NT2/D1 (cell line): ENCODE results near the gene VCX.
A peak's percentile ranks its signal among the peaks of the same experiment; 100 is the strongest.
"Not testable (repeated sequence)": the region's sequence is repeated elsewhere in the genome, so short reads cannot be mapped to it uniquely, and the experiment has no call there.

ENCODE experiments used
- DNase-seq: peaks from one replicate; pipeline ENCODE4 v3.0.0-alpha.2; 2011; ENCODE audit warnings: low read depth, low spot score
- H3K27me3 ChIP-seq: 2 replicates; pipeline ENCODE4 v1.6.0; 2011; ENCODE audit warnings: mild to moderate bottlenecking; ENCODE audit not compliant: insufficient read length, insufficient read depth
- H3K36me3 ChIP-seq: 2 replicates; pipeline ENCODE4 v1.6.1; 2011; ENCODE audit warnings: mild to moderate bottlenecking, low read length, mixed read lengths; ENCODE audit not compliant: insufficient read depth, insufficient read length
- H3K4me1 ChIP-seq: 2 replicates; pipeline ENCODE4 v1.5.1; 2011; ENCODE audit not compliant: insufficient read depth, insufficient read length
- H3K4me3 ChIP-seq: 2 replicates; pipeline ENCODE4 v1.5.1; 2011; ENCODE audit warnings: low read depth; ENCODE audit not compliant: insufficient read length
- H3K9ac ChIP-seq: 2 replicates; pipeline ENCODE4 v1.6.0; 2011; ENCODE audit warnings: low read depth; ENCODE audit not compliant: insufficient read length
- H3K9me3 ChIP-seq: 2 replicates; pipeline ENCODE4 v1.5.1; 2011; ENCODE audit warnings: mild to moderate bottlenecking, low read length; ENCODE audit not compliant: insufficient read depth
- SUZ12 ChIP-seq: IDR thresholded peaks from 2 replicates; pipeline ENCODE4 v1.6.1; 2011; ENCODE audit not compliant: insufficient read length, insufficient read depth; ENCODE audit errors: extremely low read depth
- YY1 ChIP-seq: IDR thresholded peaks from 2 replicates; pipeline ENCODE4 v1.6.1; 2011; ENCODE audit not compliant: insufficient read length, insufficient read depth
- ZNF274 ChIP-seq: IDR thresholded peaks from 2 replicates; pipeline ENCODE4 v1.6.1; 2011; ENCODE audit warnings: mild to moderate bottlenecking, low read depth, low read length

Gene VCX

GRCh38 chrX:7842871-7843270 is at the start of gene VCX:
VCX (plus strand) TSS chrX:7843171; CDS start chrX:7843204, 33 bp downstream.
- H3K27me3 ChIP-seq, DNase-seq, H3K9me3 ChIP-seq, H3K4me3 ChIP-seq, H3K4me1 ChIP-seq, H3K9ac ChIP-seq, H3K36me3 ChIP-seq: not testable (repeated sequence)

GRCh38 chrX:7798327-7798726 is 44.6 kb upstream of the VCX start:
- TF ChIP-seq ZNF274 (no peak), YY1 (no peak), SUZ12 (no peak)
- no peaks in the 10 kb centered on the region for H3K9me3 ChIP-seq

GRCh38 chrX:7801711-7802110 is 41.3 kb upstream of the VCX start:
- no peaks in the 10 kb centered on the region for H3K36me3 ChIP-seq
- no peaks in the 10 kb centered on the region for H3K27me3 ChIP-seq
- no peaks in the 10 kb centered on the region for H3K9me3 ChIP-seq
- no peak overlapping the region for H3K9ac ChIP-seq
- no peaks in the 10 kb centered on the region for H3K4me1 ChIP-seq
- no peak for DNase-seq
- no peak for TF ChIP-seq SUZ12
- TF ChIP-seq ZNF274: no peak
- no peak for TF ChIP-seq YY1
- H3K4me3 ChIP-seq: no peak overlapping the region

More at GRCh38 chrX:7798327-7798726, 44.6 kb upstream of the VCX start:
- Histone ChIP-seq H3K9ac (no peak overlapping the region), H3K27me3 (no peaks in the 10 kb centered on the region), H3K36me3 (no peaks in the 10 kb centered on the region), H3K4me3 (no peak overlapping the region), H3K4me1 (no peaks in the 10 kb centered on the region)
- no peak for DNase-seq

GRCh38 chrX:7815166-7815805 is 27.7 kb upstream of the VCX start:
- Histone ChIP-seq H3K9me3 (no peaks in the 10 kb centered on the region), H3K4me3 (no peak overlapping the region), H3K27me3 (no peaks in the 10 kb centered on the region), H3K4me1 (no peaks in the 10 kb centered on the region), H3K9ac (no peak overlapping the region), H3K36me3 (no peaks in the 10 kb centered on the region)
- no peak for DNase-seq
- TF ChIP-seq YY1 (no peak), ZNF274 (no peak), SUZ12 (no peak)

GRCh38 chrX:7828594-7828993 is 14.4 kb upstream of the VCX start:
- TF ChIP-seq ZNF274 (no peak), SUZ12 (no peak), YY1 (no peak)
- no peaks in the 10 kb centered on the region for H3K9me3 ChIP-seq
- no peak overlapping the region for H3K4me3 ChIP-seq
- H3K4me1 ChIP-seq: no peaks in the 10 kb centered on the region
- H3K36me3 ChIP-seq: no peaks in the 10 kb centered on the region
- peak; percentile 6 for DNase-seq
- no peaks in the 10 kb centered on the region for H3K27me3 ChIP-seq
- no peak overlapping the region for H3K9ac ChIP-seq

GRCh38 chrX:7841084-7841805 is 1.7 kb upstream of the VCX start:
- Histone ChIP-seq H3K36me3 (no peaks in the 10 kb centered on the region), H3K4me1 (no peaks in the 10 kb centered on the region), H3K4me3 (no peak overlapping the region), H3K9me3 (no peaks in the 10 kb centered on the region), H3K27me3 (no peaks in the 10 kb centered on the region), H3K9ac (no peak overlapping the region)
- TF ChIP-seq YY1: no peak
- TF ChIP-seq SUZ12: no peak
- no peak for TF ChIP-seq ZNF274
- no peak for DNase-seq

GRCh38 chrX:7852166-7852565 is 9.2 kb downstream of the VCX start:
- no peaks in the 10 kb centered on the region for H3K36me3 ChIP-seq
- no peak for TF ChIP-seq YY1
- no peak for TF ChIP-seq SUZ12
- no peak for TF ChIP-seq ZNF274
- no peaks in the 10 kb centered on the region for H3K27me3 ChIP-seq

GRCh38 chrX:7872042-7872441 is 29.1 kb downstream of the VCX start:
- Histone ChIP-seq H3K9ac (no peak overlapping the region), H3K27me3 (no peaks in the 10 kb centered on the region), H3K4me3 (no peak overlapping the region), H3K4me1 (no peaks in the 10 kb centered on the region), H3K9me3 (no peaks in the 10 kb centered on the region), H3K36me3 (no peaks in the 10 kb centered on the region)
- DNase-seq: no peak
- TF ChIP-seq ZNF274: no peak
- TF ChIP-seq SUZ12: no peak
- TF ChIP-seq YY1: no peak

More at GRCh38 chrX:7852166-7852565, 9.2 kb downstream of the VCX start:
- Histone ChIP-seq H3K9me3 (no peaks in the 10 kb centered on the region), H3K4me3 (no peak overlapping the region), H3K4me1 (no peaks in the 10 kb centered on the region), H3K9ac (no peak overlapping the region)
- DNase-seq: peak; percentile 5
